ENCODE measurements around the gene NUP62. TPM values are rescaled to one million over a fixed set of nuclear protein-coding genes. Genes with fewer than 3 reads are reported as not detected.

The NUP62 gene
- total RNA-seq, 1 experiment from 2014 or later = 127 TPM

DNA sequence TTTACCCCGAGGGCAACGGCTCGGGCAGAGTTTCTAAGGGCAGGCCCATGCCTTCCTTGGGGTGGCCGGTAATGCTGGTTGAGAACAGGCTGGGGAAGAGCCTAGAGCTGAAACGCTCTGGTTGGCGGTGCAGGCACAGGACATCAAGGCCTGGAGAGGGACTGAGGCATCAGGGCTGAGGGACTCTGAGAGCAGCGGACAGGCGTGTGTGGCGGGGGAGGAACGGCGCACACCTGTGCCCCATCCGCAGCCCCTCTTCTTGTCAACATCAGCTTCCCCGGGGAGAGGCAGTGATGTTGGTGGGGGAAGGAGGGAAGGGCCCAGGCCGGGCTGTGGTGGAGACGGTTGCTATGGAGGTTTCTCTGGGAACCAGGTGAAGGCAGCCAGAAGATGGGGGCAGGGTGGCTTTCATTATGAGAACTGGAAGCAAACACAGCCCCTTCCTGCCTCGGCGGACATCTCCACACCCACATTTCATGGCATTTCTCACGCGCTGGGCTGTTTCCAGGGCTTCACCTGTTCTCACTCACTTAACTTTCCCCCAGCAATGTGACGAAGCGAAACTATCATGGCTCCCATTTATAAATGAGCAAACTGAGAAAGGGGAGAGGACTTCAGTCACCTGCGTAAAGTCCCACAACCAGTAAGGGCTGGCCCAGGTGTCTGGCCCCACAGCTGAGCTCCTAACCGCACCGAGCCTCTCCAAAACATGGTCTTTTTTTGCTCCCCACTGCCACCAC, 8.5 kb downstream of the NUP62 start:
- Histone ChIP-seq H3K79me2 (ENCODE audit: insufficient read depth, low read length) (peaks cover 27% of the 10 kb centered on the region; the same call in 1 of the 2 replicates), H2BK20ac (ENCODE audit: low read depth, low read length, poor library complexity, severe bottlenecking) (no peak overlapping the region), H3K14ac (ENCODE audit: insufficient read depth, low read length) (no peak overlapping the region; the same call in 1 of the 2 replicates), H3K27me3 (ENCODE audit: insufficient read depth, low read length) (no peaks in the 10 kb centered on the region), H2BK12ac (ENCODE audit: insufficient read length, low read depth, low read length) (no peak overlapping the region), H3K9me3 (ENCODE audit: control insufficient read depth, low read depth, low read length) (no peaks in the 10 kb centered on the region), H3K56ac (ENCODE audit: insufficient read length, low read depth, low read length) (no peak overlapping the region), H2BK120ac (ENCODE audit: low read depth, low read length, poor library complexity, severe bottlenecking) (no peak overlapping the region), H4K8ac (replicated peaks; ENCODE audit: insufficient read length, low read depth, low read length) (no peak overlapping the region), H2AFZ (ENCODE audit: low read length) (no peak overlapping the region), H2BK15ac (ENCODE audit: low read depth, low read length) (no peak overlapping the region), H4K20me1 (ENCODE audit: control insufficient read depth, insufficient read depth, insufficient read length) (peaks cover 4% of the 10 kb centered on the region), H4K5ac (ENCODE audit: insufficient read length, low read depth, low read length) (no peak overlapping the region), H2BK5ac (ENCODE audit: insufficient read length, low read length) (no peak overlapping the region), H3K4me2 (ENCODE audit: insufficient read depth, insufficient read length, low read length) (no peak overlapping the region), H3K4me1 (ENCODE audit: insufficient read depth, low read length) (no peaks in the 10 kb centered on the region), H2AK5ac (ENCODE audit: insufficient read length, low read length) (no peak overlapping the region), H3K23me2 (ENCODE audit: insufficient read length, low read depth, low read length, poor library complexity, severe bottlenecking) (no peaks in the 10 kb centered on the region), H3K27ac (ENCODE audit: insufficient read length, low read depth, low read length) (no peak overlapping the region), H3T11ph (ENCODE audit: low read length) (no peak overlapping the region), H3K23ac (ENCODE audit: insufficient read length, low read depth, low read length) (no peak overlapping the region), H3K9ac (ENCODE audit: extremely low read depth, insufficient read length, low read length) (no peak overlapping the region), H3K79me1 (ENCODE audit: insufficient read depth, low read depth, low read length, poor library complexity, severe bottlenecking) (peaks cover 6% of the 10 kb centered on the region), H3K18ac (ENCODE audit: insufficient read length, low read depth, low read length) (no peak overlapping the region), H4K91ac (ENCODE audit: insufficient read length, low read depth, low read length) (no peak overlapping the region), H3K4ac (ENCODE audit: low read depth, low read length) (no peak overlapping the region)
- TF ChIP-seq, protein P1, sequence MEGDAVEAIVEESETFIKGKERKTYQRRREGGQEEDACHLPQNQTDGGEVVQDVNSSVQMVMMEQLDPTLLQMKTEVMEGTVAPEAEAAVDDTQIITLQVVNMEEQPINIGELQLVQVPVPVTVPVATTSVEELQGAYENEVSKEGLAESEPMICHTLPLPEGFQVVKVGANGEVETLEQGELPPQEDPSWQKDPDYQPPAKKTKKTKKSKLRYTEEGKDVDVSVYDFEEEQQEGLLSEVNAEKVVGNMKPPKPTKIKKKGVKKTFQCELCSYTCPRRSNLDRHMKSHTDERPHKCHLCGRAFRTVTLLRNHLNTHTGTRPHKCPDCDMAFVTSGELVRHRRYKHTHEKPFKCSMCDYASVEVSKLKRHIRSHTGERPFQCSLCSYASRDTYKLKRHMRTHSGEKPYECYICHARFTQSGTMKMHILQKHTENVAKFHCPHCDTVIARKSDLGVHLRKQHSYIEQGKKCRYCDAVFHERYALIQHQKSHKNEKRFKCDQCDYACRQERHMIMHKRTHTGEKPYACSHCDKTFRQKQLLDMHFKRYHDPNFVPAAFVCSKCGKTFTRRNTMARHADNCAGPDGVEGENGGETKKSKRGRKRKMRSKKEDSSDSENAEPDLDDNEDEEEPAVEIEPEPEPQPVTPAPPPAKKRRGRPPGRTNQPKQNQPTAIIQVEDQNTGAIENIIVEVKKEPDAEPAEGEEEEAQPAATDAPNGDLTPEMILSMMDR (conservative IDR thresholded peaks at IDR 0.05) = no peak
- H3K4me3 Mint-ChIP-seq = no peak overlapping the region
- no peaks in the 10 kb centered on the region for H3K9me3 Mint-ChIP-seq
- DNase-seq = no peak
- peaks cover 25 to 51% of the 10 kb centered on the region in 2 experiments for H3K4me1 Mint-ChIP-seq
- no CpG with 5 or more reads among the region's 24 CpGs for WGBS (ENCODE audit: extremely low coverage, insufficient read length, low lambda C conversion rate)
- peak overlapping the region; percentile 81 to 93 (median 91); a peak in 6 of 7 replicates for H3K27ac Mint-ChIP-seq
- H3K27me3 Mint-ChIP-seq (ENCODE audit: low read depth) = no peaks in the 10 kb centered on the region
- H3K36me3 Mint-ChIP-seq (ENCODE audit: insufficient read depth in 1 of 3, low read depth in 3 of 3) = peaks cover 54 to 88% (median 82%) of the 10 kb centered on the region in 3 experiments
